ENCODE results near the gene SEL1L.

SEL1L gene

DNA sequence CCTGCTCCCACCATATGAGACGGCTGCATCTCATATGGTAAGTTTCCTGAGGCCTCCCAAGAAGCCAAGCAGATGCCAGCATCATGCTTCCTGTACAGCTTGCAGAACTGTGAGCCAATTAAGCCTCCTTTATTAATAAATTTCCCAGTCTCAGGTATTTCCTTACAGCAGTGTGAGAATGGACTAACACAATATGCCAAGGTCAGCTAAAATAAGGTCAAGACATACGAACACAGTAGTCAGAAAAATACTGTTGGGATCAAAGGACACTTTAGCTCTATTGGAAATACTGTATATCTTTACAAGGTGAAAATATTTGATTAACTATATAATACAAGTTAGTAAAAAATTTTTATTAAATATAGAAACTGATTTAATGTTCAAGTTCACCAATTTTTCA, 28.8 kb downstream of the SEL1L start (continued):
- TF ChIP-seq TSHZ1 (tag by site-specific recombination; IDR thresholded peaks at IDR 0.05; ENCODE audit: borderline replicate concordance), result no peak

DNA sequence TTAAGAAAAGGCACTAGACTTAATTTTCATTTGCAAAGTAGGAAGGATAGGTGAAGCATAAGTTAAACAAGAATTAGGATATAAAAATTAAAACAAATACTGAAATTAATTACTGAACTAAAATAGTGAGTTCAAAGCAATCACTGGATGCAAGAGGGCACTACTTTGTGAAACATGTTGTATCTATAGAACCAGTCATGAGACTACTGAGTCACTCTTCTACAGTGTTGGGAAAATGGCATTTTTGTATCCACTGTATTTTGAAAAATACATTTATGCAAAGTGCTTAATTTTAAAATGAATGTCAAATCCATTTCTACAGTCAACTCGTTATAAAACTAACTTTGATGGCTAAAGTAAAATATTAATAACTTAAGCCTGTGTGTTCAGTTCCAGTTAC, 47.9 kb downstream of the SEL1L start:
- H3K36me3 ChIP-seq (ENCODE audit: control insufficient read depth in 2 of 2, insufficient read depth in 1 of 2, low read length in 2 of 2), result peaks cover 49 to 58% of the 10 kb centered on the region in 2 experiments
- ChIA-PET CTCF (interaction anchor here (1.1 kb wide), 1 partner anchor 21 kb away, joined by 4 read pairs; no protein-coding TSS in a partner anchor), POLR2A (no interaction called here)

GRCh38 chr14:81485372-81485771, 48.3 kb downstream of the SEL1L start:
- Histone ChIP-seq H3K27ac (ENCODE audit: extremely low read depth, low read depth, low read length) (no peak overlapping the region), H3K4me1 (ENCODE audit: control insufficient read depth, insufficient read depth, low read length) (no peaks in the 10 kb centered on the region), H3K36me3 (ENCODE audit: control insufficient read depth in 2 of 2, insufficient read depth in 1 of 2, low read length in 2 of 2) (peaks cover 46 to 63% of the 10 kb centered on the region in 2 experiments), H3K9me3 (ENCODE audit: control insufficient read depth, insufficient read depth, low read depth, low read length) (no peaks in the 10 kb centered on the region), H3K4me3 (ENCODE audit: low read depth, low read length) (no peak overlapping the region)
- ChIA-PET POLR2A (no interaction called here), CTCF (interaction anchor here (1.1 kb wide), 1 partner anchor 20 kb away, joined by 4 read pairs; no protein-coding TSS in a partner anchor)
- TF ChIP-seq ZNF174 (tag by site-specific recombination; IDR thresholded peaks at IDR 0.05), result no peak
- no peak for TF ChIP-seq ZNF610 (tag by site-specific recombination; IDR thresholded peaks at IDR 0.05; ENCODE audit: borderline replicate concordance)
- TF ChIP-seq TRIM28 (IDR thresholded peaks at IDR 0.05; ENCODE audit: borderline replicate concordance, low read length), result no peak
- no peak for TF ChIP-seq ZNF221 (tag by site-specific recombination; IDR thresholded peaks at IDR 0.05; ENCODE audit: borderline replicate concordance)
- TF ChIP-seq ZNF544 (tag by site-specific recombination; IDR thresholded peaks at IDR 0.05), result no peak
- TF ChIP-seq ZNF266 (tag by site-specific recombination; IDR thresholded peaks at IDR 0.05; ENCODE audit: low read depth), result no peak
- TF ChIP-seq, protein P1, sequence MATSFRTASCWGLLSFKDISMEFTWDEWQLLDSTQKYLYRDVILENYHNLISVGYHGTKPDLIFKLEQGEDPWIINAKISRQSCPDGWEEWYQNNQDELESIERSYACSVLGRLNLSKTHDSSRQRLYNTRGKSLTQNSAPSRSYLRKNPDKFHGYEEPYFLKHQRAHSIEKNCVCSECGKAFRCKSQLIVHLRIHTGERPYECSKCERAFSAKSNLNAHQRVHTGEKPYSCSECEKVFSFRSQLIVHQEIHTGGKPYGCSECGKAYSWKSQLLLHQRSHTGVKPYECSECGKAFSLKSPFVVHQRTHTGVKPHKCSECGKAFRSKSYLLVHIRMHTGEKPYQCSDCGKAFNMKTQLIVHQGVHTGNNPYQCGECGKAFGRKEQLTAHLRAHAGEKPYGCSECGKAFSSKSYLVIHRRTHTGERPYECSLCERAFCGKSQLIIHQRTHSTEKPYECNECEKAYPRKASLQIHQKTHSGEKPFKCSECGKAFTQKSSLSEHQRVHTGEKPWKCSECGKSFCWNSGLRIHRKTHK (tag by site-specific recombination; IDR thresholded peaks at IDR 0.05), result no peak
- TF ChIP-seq HOXD13 (CRISPR knock-in tag; IDR thresholded peaks at IDR 0.05; ENCODE audit: borderline replicate concordance), result no peak
- TF ChIP-seq ZNF48 (tag by site-specific recombination; IDR thresholded peaks at IDR 0.05), result no peak
- no peak for TF ChIP-seq TCF7L2 (IDR thresholded peaks at IDR 0.05; ENCODE audit: borderline replicate concordance, low read depth, low read length)
- no peak for TF ChIP-seq PRDM1 (tag by site-specific recombination; IDR thresholded peaks at IDR 0.05)

More for the DNA sequence above, 47.9 kb downstream of the SEL1L start:
- H3K4me3 ChIP-seq (ENCODE audit: low read depth, low read length), result no peak overlapping the region
- no peaks in the 10 kb centered on the region for H3K9me3 ChIP-seq (ENCODE audit: control insufficient read depth, insufficient read depth, low read depth, low read length)
- H3K4me1 ChIP-seq (ENCODE audit: control insufficient read depth, insufficient read depth, low read length), result no peaks in the 10 kb centered on the region
- no peak overlapping the region for H3K27ac ChIP-seq (ENCODE audit: extremely low read depth, low read depth, low read length)
- TF ChIP-seq ZNF776 (tag by site-specific recombination; IDR thresholded peaks at IDR 0.05; ENCODE audit: borderline replicate concordance) (no peak), ZNF785 (tag by site-specific recombination; IDR thresholded peaks at IDR 0.05) (no peak)
- TF ChIP-seq, protein P2, sequence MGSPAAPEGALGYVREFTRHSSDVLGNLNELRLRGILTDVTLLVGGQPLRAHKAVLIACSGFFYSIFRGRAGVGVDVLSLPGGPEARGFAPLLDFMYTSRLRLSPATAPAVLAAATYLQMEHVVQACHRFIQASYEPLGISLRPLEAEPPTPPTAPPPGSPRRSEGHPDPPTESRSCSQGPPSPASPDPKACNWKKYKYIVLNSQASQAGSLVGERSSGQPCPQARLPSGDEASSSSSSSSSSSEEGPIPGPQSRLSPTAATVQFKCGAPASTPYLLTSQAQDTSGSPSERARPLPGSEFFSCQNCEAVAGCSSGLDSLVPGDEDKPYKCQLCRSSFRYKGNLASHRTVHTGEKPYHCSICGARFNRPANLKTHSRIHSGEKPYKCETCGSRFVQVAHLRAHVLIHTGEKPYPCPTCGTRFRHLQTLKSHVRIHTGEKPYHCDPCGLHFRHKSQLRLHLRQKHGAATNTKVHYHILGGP (tag by site-specific recombination; IDR thresholded peaks at IDR 0.05), result no peak

Measured in HEK293 (cell line).